ENCODE results near the gene KLHDC10. TPM values are rescaled to one million over a fixed set of nuclear protein-coding genes. Genes with fewer than 3 reads are reported as not detected.

The KLHDC10 gene
- total and polyA plus RNA-seq, 2 donors (not counting 3 experiments of a cell fraction or from before 2014, with no cell fraction given) = 14.9 to 31.3 TPM

- Histone ChIP-seq H3K36me3 (ENCODE audit: control insufficient read depth in 2 of 2, extremely low read depth in 1 of 2, insufficient read depth in 2 of 2, low read length in 2 of 2) (no peaks in the 10 kb centered on the region), H3K9me1 (replicated peaks; ENCODE audit: control insufficient read depth, extremely low read depth, insufficient read depth, low read length) (no peaks in the 10 kb centered on the region), H3K27me3 (ENCODE audit: control insufficient read depth in 2 of 2, insufficient read depth in 2 of 2, low read length in 2 of 2) (no peaks in the 10 kb centered on the region), H3K9ac (replicated peaks; ENCODE audit: extremely low read depth, insufficient read depth, low read length) (no peak overlapping the region), H4K20me1 (replicated peaks; ENCODE audit: control insufficient read depth, extremely low read depth, insufficient read depth, low read length) (peaks cover 2% of the 10 kb centered on the region), H3K79me2 (ENCODE audit: control insufficient read depth, insufficient read depth, low read length) (peaks cover 3% of the 10 kb centered on the region), H2AFZ (ENCODE audit: low read depth, low read length) (no peak overlapping the region), H3K27ac (ENCODE audit: insufficient read depth, low read depth, low read length) (no peak overlapping the region), H3K9me3 (replicated peaks; ENCODE audit: control insufficient read depth, insufficient read depth, low read length) (no peaks in the 10 kb centered on the region), H3K4me2 (ENCODE audit: insufficient read depth, low read length) (no peak overlapping the region), H3K4me1 (ENCODE audit: control insufficient read depth, extremely low read depth, insufficient read depth, low read length) (no peaks in the 10 kb centered on the region), H3K4me3 (replicated peaks in 1 of 3; ENCODE audit: insufficient read depth in 1 of 3, low read depth in 1 of 3, low read length in 3 of 3) (no peak overlapping the region)
- no peak for FAIRE-seq
- ChIA-PET POLR2A (no interaction called here), CTCF (interaction anchor here (0.7 to 4.2 kb wide), 10 partner anchors 9 to 662 kb away, joined by 3 to 17 read pairs (median 5); no protein-coding TSS in a partner anchor)
- dilution Hi-C loops (cut with MboI; ENCODE audit: extremely low pct_ligation_motif_present, low sequenced_read_pairs) = no loop called here
- intact Hi-C loops (cut with micrococcal nuclease) = no loop called here
- no TSS peak for BruUV-seq (replicated peaks)
- no peak for TF ChIP-seq JUN (IDR thresholded peaks at IDR 0.05; ENCODE audit: borderline replicate concordance, insufficient read depth, insufficient read length, low read depth)
- no peak for TF ChIP-seq GATA2 (IDR thresholded peaks at IDR 0.05; ENCODE audit: insufficient read depth, insufficient read length, low read depth, low read length)
- no peak for TF ChIP-seq EZH2 (IDR thresholded peaks at IDR 0.05; ENCODE audit: borderline replicate concordance, low read depth, low read length, severe bottlenecking)
- TF ChIP-seq, protein P1, sequence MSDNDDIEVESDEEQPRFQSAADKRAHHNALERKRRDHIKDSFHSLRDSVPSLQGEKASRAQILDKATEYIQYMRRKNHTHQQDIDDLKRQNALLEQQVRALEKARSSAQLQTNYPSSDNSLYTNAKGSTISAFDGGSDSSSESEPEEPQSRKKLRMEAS (IDR thresholded peaks at IDR 0.05; ENCODE audit: insufficient read depth, insufficient read length) = no peak
- DNase-seq (ENCODE audit: low read depth, low spot score) = no peak
Observed at GRCh38 chr7:130095812-130096211, 25.5 kb downstream of the KLHDC10 start.

- H4K20me1 ChIP-seq (replicated peaks; ENCODE audit: control insufficient read depth, extremely low read depth, insufficient read depth, low read length) = peaks cover 2% of the 10 kb centered on the region
- peak; percentile 4 for FAIRE-seq
- H3K4me2 ChIP-seq (ENCODE audit: insufficient read depth, low read length) = no peak overlapping the region
- no peaks in the 10 kb centered on the region for H3K36me3 ChIP-seq (ENCODE audit: control insufficient read depth in 2 of 2, extremely low read depth in 1 of 2, insufficient read depth in 2 of 2, low read length in 2 of 2)
- no peak overlapping the region for H3K9ac ChIP-seq (replicated peaks; ENCODE audit: extremely low read depth, insufficient read depth, low read length)
- intact Hi-C loops (cut with micrococcal nuclease) = no loop called here
- POLR2A ChIA-PET = no interaction called here
- H3K4me3 ChIP-seq (replicated peaks in 1 of 3; ENCODE audit: insufficient read depth in 1 of 3, low read depth in 1 of 3, low read length in 3 of 3) = no peak overlapping the region
- TF ChIP-seq GATA2 (IDR thresholded peaks at IDR 0.05; ENCODE audit: insufficient read depth, insufficient read length, low read depth, low read length) (no peak), FOS (IDR thresholded peaks at IDR 0.05; ENCODE audit: borderline replicate concordance, insufficient read depth, low read length) (no peak), POLR2AphosphoS5 (IDR thresholded peaks at IDR 0.05; ENCODE audit: insufficient read depth, low read depth, low read length) (no peak), MYC (IDR thresholded peaks at IDR 0.05; ENCODE audit: low read depth, low read length) (no peak), EZH2 (IDR thresholded peaks at IDR 0.05; ENCODE audit: borderline replicate concordance, low read depth, low read length, severe bottlenecking) (no peak), JUN (IDR thresholded peaks at IDR 0.05; ENCODE audit: borderline replicate concordance, insufficient read depth, insufficient read length, low read depth) (no peak), POLR2A (IDR thresholded peaks at IDR 0.05; ENCODE audit: low read depth, low read length) (no peak)
- TF ChIP-seq, protein P1 (IDR thresholded peaks at IDR 0.05; ENCODE audit: insufficient read depth, insufficient read length) = no peak
- TF ChIP-seq, protein P2, sequence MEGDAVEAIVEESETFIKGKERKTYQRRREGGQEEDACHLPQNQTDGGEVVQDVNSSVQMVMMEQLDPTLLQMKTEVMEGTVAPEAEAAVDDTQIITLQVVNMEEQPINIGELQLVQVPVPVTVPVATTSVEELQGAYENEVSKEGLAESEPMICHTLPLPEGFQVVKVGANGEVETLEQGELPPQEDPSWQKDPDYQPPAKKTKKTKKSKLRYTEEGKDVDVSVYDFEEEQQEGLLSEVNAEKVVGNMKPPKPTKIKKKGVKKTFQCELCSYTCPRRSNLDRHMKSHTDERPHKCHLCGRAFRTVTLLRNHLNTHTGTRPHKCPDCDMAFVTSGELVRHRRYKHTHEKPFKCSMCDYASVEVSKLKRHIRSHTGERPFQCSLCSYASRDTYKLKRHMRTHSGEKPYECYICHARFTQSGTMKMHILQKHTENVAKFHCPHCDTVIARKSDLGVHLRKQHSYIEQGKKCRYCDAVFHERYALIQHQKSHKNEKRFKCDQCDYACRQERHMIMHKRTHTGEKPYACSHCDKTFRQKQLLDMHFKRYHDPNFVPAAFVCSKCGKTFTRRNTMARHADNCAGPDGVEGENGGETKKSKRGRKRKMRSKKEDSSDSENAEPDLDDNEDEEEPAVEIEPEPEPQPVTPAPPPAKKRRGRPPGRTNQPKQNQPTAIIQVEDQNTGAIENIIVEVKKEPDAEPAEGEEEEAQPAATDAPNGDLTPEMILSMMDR (IDR thresholded peaks at IDR 0.05; ENCODE audit: extremely low read depth in 1 of 2, insufficient read depth in 1 of 2, low read depth in 1 of 2, low read length in 2 of 2) = no peak
- no TSS peak for BruUV-seq (replicated peaks)
- H3K27ac ChIP-seq (ENCODE audit: insufficient read depth, low read depth, low read length) = no peak overlapping the region
- no peaks in the 10 kb centered on the region for H3K9me1 ChIP-seq (replicated peaks; ENCODE audit: control insufficient read depth, extremely low read depth, insufficient read depth, low read length)
- peaks cover 3% of the 10 kb centered on the region for H3K79me2 ChIP-seq (ENCODE audit: control insufficient read depth, insufficient read depth, low read length)
- H3K9me3 ChIP-seq (replicated peaks; ENCODE audit: control insufficient read depth, insufficient read depth, low read length) = no peaks in the 10 kb centered on the region
- H2AFZ ChIP-seq (ENCODE audit: low read depth, low read length) = no peak overlapping the region
- DNase-seq (ENCODE audit: low read depth, low spot score) = no peak
- CTCF ChIA-PET = interaction anchor here (0.7 to 4.2 kb wide), 10 partner anchors 9 to 662 kb away, joined by 3 to 17 read pairs (median 5); no protein-coding TSS in a partner anchor
- no peaks in the 10 kb centered on the region for H3K27me3 ChIP-seq (ENCODE audit: control insufficient read depth in 2 of 2, insufficient read depth in 2 of 2, low read length in 2 of 2)
- H3K4me1 ChIP-seq (ENCODE audit: control insufficient read depth, extremely low read depth, insufficient read depth, low read length) = no peaks in the 10 kb centered on the region
- dilution Hi-C loops (cut with MboI; ENCODE audit: extremely low pct_ligation_motif_present, low sequenced_read_pairs) = no loop called here
Observed at GRCh38 chr7:130096243-130096827, 26.0 kb downstream of the KLHDC10 start.

Measured in endothelial cell of umbilical vein (primary cell).